ENCODE measurements around the gene RHBDL3. TPM values are rescaled to one million over a fixed set of nuclear protein-coding genes. Genes with fewer than 3 reads are reported as not detected.
"Not testable (repeated sequence)": the region's sequence is repeated elsewhere in the genome, so short reads cannot be mapped to it uniquely, and the experiment has no call there.

Gene RHBDL3
- total and polyA plus RNA-seq, 4 donors, result 0.02 to 0.17 (median 0.05) TPM; not detected in 1

DNA sequence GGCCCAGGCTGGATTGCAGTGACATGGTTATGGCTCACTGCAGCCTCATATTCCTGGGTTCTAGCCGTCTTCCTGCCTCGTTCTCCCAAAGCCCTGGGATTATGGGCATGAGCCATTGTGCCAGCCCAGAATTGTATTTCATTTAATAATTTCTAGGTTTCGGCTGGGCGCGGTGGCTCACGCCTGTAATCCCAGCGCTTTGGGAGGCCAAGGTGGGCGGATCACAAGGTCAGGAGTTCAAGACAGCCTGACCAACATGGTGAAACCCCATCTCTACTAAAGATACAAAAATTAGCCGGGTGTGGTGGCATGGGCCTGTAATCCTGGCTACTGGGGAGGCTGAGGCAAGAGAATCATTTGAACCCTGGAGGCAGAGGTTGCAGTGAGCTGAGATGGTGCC, 87.1 kb downstream of the RHBDL3 start:
- H3K4me3 ChIP-seq (ENCODE audit: low read depth in 1 of 3, low read length in 3 of 3); H3K27ac ChIP-seq (ENCODE audit: low read depth in 1 of 2, low read length in 2 of 2); H3K9me3 ChIP-seq (ENCODE audit: control insufficient read depth in 4 of 4, low read length in 3 of 4); H3K9ac ChIP-seq (ENCODE audit: low read depth in 1 of 2, low read length in 2 of 2); DNase-seq (ENCODE audit: low spot score); H3K27me3 ChIP-seq (ENCODE audit: control insufficient read depth in 4 of 4, insufficient read depth in 4 of 4, low read length in 3 of 4): not testable (repeated sequence)
- peaks cover 6 to 20% (median 11%) of the 10 kb centered on the region in 4 donors for H3K36me3 ChIP-seq (ENCODE audit: control insufficient read depth in 4 of 4, insufficient read depth in 3 of 4, low read depth in 1 of 4, low read length in 3 of 4)
- WGBS, result 91% methylated on average over 9 of the region's 9 CpGs
- H3K4me1 ChIP-seq (ENCODE audit: control insufficient read depth in 4 of 4, insufficient read depth in 4 of 4, low read length in 3 of 4), result peaks cover 9 to 43% (median 20%) of the 10 kb centered on the region in 4 donors

DNA sequence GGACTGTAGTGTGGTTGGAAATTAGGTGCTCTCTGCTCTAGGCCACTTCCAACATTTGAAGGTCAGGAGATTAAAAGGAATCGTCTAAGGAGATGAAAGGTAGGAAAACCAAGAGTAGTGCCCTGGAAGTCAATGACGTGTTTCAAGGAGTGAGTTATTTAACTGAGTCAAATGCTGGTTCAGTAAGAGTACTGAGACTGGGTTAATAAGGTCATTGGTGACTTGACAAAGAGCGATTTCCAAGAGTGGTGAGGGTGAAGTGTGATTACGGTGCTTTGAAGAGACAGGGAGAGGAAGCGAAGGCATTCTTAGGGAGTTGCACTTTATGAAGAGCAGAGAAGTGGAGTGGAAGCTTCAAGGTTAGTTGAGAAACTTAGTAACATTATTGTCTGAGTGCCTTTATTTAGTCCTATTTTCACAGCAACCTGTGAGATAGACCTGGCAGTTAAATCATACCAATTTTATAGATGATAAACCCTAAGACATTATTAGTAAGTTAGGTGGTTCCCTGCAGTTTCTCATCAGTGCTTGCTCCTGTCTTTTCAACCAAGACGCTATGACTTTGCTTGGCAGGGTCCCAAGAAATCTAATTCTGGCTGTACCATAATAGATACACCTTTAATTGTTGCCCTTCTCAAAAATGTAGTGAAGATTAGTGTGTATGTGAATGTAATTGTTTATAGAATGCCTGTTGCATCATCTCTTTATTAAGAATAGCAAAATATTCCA, 90.2 kb downstream of the RHBDL3 start:
- no peak for TF ChIP-seq YY1 (IDR thresholded peaks at IDR 0.05)
- TF ChIP-seq HNF4G (IDR thresholded peaks at IDR 0.05), result no peak
- TF ChIP-seq GABPA (IDR thresholded peaks at IDR 0.05 in 1 of 2, conservative IDR thresholded peaks at IDR 0.05 in 1 of 2), result no peak
- TF ChIP-seq SP1 (IDR thresholded peaks at IDR 0.05), result no peak
- no peak for TF ChIP-seq HNF4A (conservative IDR thresholded peaks at IDR 0.05)
- TF ChIP-seq CTCF (IDR thresholded peaks at IDR 0.05; ENCODE audit: low read depth, low read length, missing input control), result no peak
- TF ChIP-seq FOXA1 (IDR thresholded peaks at IDR 0.05), result no peak
- no peak for TF ChIP-seq MAX (IDR thresholded peaks at IDR 0.05)
- TF ChIP-seq, protein P1, sequence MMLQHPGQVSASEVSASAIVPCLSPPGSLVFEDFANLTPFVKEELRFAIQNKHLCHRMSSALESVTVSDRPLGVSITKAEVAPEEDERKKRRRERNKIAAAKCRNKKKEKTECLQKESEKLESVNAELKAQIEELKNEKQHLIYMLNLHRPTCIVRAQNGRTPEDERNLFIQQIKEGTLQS (IDR thresholded peaks at IDR 0.05), result no peak
- no peak for TF ChIP-seq EGR1 (IDR thresholded peaks at IDR 0.05; ENCODE audit: low read depth in 2 of 2)
- Histone ChIP-seq H3K4me3 (ENCODE audit: low read depth in 1 of 3, low read length in 3 of 3) (no peak overlapping the region), H3K9ac (ENCODE audit: low read depth in 1 of 2, low read length in 2 of 2) (no peak overlapping the region), H3K9me3 (ENCODE audit: control insufficient read depth in 4 of 4, low read length in 3 of 4) (no peaks in the 10 kb centered on the region), H3K36me3 (ENCODE audit: control insufficient read depth in 4 of 4, insufficient read depth in 3 of 4, low read depth in 1 of 4, low read length in 3 of 4) (peaks cover 17 to 44% (median 30%) of the 10 kb centered on the region in 4 donors), H3K4me1 (ENCODE audit: control insufficient read depth in 4 of 4, insufficient read depth in 4 of 4, low read length in 3 of 4) (peaks cover 5 to 43% (median 16%) of the 10 kb centered on the region in 4 donors), H3K27ac (ENCODE audit: low read depth in 1 of 2, low read length in 2 of 2) (no peak overlapping the region), H3K27me3 (ENCODE audit: control insufficient read depth in 4 of 4, insufficient read depth in 4 of 4, low read length in 3 of 4) (no peaks in the 10 kb centered on the region)
- WGBS, result 67% methylated on average over 6 of the region's 6 CpGs
- no peak for DNase-seq (ENCODE audit: low spot score)

- TF ChIP-seq EGR1 (IDR thresholded peaks at IDR 0.05; ENCODE audit: low read depth in 2 of 2), result no peak
- no peak for TF ChIP-seq HNF4G (IDR thresholded peaks at IDR 0.05)
- no peak for TF ChIP-seq RAD21 (IDR thresholded peaks at IDR 0.05)
- TF ChIP-seq, protein P2, sequence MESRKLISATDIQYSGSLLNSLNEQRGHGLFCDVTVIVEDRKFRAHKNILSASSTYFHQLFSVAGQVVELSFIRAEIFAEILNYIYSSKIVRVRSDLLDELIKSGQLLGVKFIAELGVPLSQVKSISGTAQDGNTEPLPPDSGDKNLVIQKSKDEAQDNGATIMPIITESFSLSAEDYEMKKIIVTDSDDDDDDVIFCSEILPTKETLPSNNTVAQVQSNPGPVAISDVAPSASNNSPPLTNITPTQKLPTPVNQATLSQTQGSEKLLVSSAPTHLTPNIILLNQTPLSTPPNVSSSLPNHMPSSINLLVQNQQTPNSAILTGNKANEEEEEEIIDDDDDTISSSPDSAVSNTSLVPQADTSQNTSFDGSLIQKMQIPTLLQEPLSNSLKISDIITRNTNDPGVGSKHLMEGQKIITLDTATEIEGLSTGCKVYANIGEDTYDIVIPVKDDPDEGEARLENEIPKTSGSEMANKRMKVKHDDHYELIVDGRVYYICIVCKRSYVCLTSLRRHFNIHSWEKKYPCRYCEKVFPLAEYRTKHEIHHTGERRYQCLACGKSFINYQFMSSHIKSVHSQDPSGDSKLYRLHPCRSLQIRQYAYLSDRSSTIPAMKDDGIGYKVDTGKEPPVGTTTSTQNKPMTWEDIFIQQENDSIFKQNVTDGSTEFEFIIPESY (IDR thresholded peaks at IDR 0.05), result no peak
- TF ChIP-seq HNF4A (conservative IDR thresholded peaks at IDR 0.05), result no peak
- peaks cover 5 to 43% (median 16%) of the 10 kb centered on the region in 4 donors for H3K4me1 ChIP-seq (ENCODE audit: control insufficient read depth in 4 of 4, insufficient read depth in 4 of 4, low read length in 3 of 4)
- 97% methylated on average over 3 of the region's 3 CpGs for WGBS
- no peak overlapping the region for H3K27ac ChIP-seq (ENCODE audit: low read depth in 1 of 2, low read length in 2 of 2)
- peaks cover 17 to 49% (median 35%) of the 10 kb centered on the region in 4 donors for H3K36me3 ChIP-seq (ENCODE audit: control insufficient read depth in 4 of 4, insufficient read depth in 3 of 4, low read depth in 1 of 4, low read length in 3 of 4)
- no peak for DNase-seq (ENCODE audit: low spot score)
- no peak overlapping the region for H3K9ac ChIP-seq (ENCODE audit: low read depth in 1 of 2, low read length in 2 of 2)
- no peaks in the 10 kb centered on the region for H3K27me3 ChIP-seq (ENCODE audit: control insufficient read depth in 4 of 4, insufficient read depth in 4 of 4, low read length in 3 of 4)
- H3K4me3 ChIP-seq (ENCODE audit: low read depth in 1 of 3, low read length in 3 of 3), result no peak overlapping the region
- H3K9me3 ChIP-seq (ENCODE audit: control insufficient read depth in 4 of 4, low read length in 3 of 4), result no peaks in the 10 kb centered on the region
These were observed 90.7 kb downstream of the RHBDL3 start for GRCh38 chr17:32356378-32356743.
